GM12878 (cell line): ENCODE data around the gene GARIN5B. TPM values are rescaled to one million over a fixed set of nuclear protein-coding genes. Genes with fewer than 3 reads are reported as not detected.

ENCODE experiments used
- ATAC-seq: fragments of 200-7000 bp; cut with Tn5 transposase; 3 replicates; pipeline ENCODE4 v1.9.1; 2020; ENCODE audit warnings: mild to moderate bottlenecking, moderate library complexity
- BruUV-seq: library from RNA; stranded (reverse); fragments of 400-500 nt; replicated peaks from 2 replicates; lab custom pipeline; 2021; lab: Mats Ljungman, UMichigan
- CTCF ChIA-PET: fragments of 300-600 bp; sonication (Branson Sonifier 250); formaldehyde crosslinking; extraction: SDS; loops from one replicate; lab custom pipeline; 2021; ENCODE audit warnings: inconsistent platforms; lab: Yijun Ruan, JAX
- POLR2A ChIA-PET: fragments of 350-600 bp; formaldehyde crosslinking; extraction: SDS; loops from one replicate; lab custom pipeline; 2021; ENCODE audit warnings: inconsistent platforms; lab: Charles Lee
- RAD21 ChIA-PET: fragments of 300-600 bp; sonication (Branson Sonifier 250); formaldehyde crosslinking; loops from one replicate; lab custom pipeline; 2023; ENCODE audit warnings: antibody characterized with exemption; ENCODE audit not compliant: unreplicated experiment; lab: Charles Lee
- SMC1A ChIA-PET: fragments of 300-600 bp; sonication (Branson Sonifier 250); formaldehyde crosslinking; loops from one replicate; lab custom pipeline; 2023; ENCODE audit not compliant: unreplicated experiment, uncharacterized antibody; lab: Charles Lee
- DNase-seq: peaks from one replicate; pipeline ENCODE4 v3.0.0-alpha.2; 2011; ENCODE audit warnings: low read depth, low spot score
- FAIRE-seq: peaks from 3 replicates; lab custom pipeline; 2011; peaks lifted over from hg19 to GRCh38; lab: Jason Lieb, UNC
- H2AFZ ChIP-seq: 2 replicates; pipeline ENCODE4 v1.6.0; 2011; ENCODE audit warnings: low read depth, low read length, control low read depth; ENCODE audit not compliant: control insufficient read depth
- H3K27ac ChIP-seq: 2 replicates; pipeline ENCODE4 v1.5.1; 2011; ENCODE audit warnings: control low read depth; ENCODE audit not compliant: control insufficient read depth, insufficient read depth
- H3K27me3 ChIP-seq, 2 experiments: replicated peaks in 1 of 2; 2 replicates each; pipeline versions ENCODE4 v1.6.0 to v1.6.1; 2011; ENCODE audit warnings: low read length in 1 of 2; ENCODE audit not compliant: control insufficient read depth in 2 of 2, insufficient read depth in 2 of 2
- H3K36me3 ChIP-seq, 2 experiments: 2 replicates each; pipeline ENCODE4 v1.5.1; 2011; ENCODE audit warnings: low read length in 1 of 2; ENCODE audit not compliant: control insufficient read depth in 2 of 2, insufficient read depth in 2 of 2
- H3K4me1 ChIP-seq: 2 replicates; pipeline ENCODE4 v1.6.1; 2011; ENCODE audit warnings: mild to moderate bottlenecking, low read length, moderate library complexity, mixed read lengths; ENCODE audit not compliant: control insufficient read depth, insufficient read depth
- H3K4me2 ChIP-seq: 2 replicates; pipeline ENCODE4 v1.6.0; 2011; ENCODE audit warnings: control low read depth; ENCODE audit not compliant: control insufficient read depth, insufficient read depth
- H3K4me3 ChIP-seq: fragments of 200-600 bp; sonication (generic); 2 replicates; pipeline ENCODE4 v1.5.1; 2016
- H3K79me2 ChIP-seq: 2 replicates; pipeline ENCODE4 v1.6.0; 2011; ENCODE audit warnings: low read length; ENCODE audit not compliant: control insufficient read depth, insufficient read depth
- H3K9ac ChIP-seq: 2 replicates; pipeline ENCODE4 v1.8.0; 2011; ENCODE audit warnings: low read length, control low read depth, mixed read lengths; ENCODE audit not compliant: control insufficient read depth, insufficient read depth
- H3K9me3 ChIP-seq: replicated peaks from 3 replicates; pipeline ENCODE4 v1.5.1; 2011; ENCODE audit warnings: mild to moderate bottlenecking, low read length; ENCODE audit not compliant: control insufficient read depth, insufficient read depth
- H4K20me1 ChIP-seq: 2 replicates; pipeline ENCODE4 v1.6.0; 2011; ENCODE audit not compliant: control insufficient read depth, insufficient read depth
- BCL11A ChIP-seq: IDR thresholded peaks from 2 replicates; pipeline ENCODE4 v1.6.1; 2011; ENCODE audit warnings: low read depth, low read length
- CBFB ChIP-seq: IDR thresholded peaks from 2 replicates; pipeline ENCODE4 v1.6.1; 2016; ENCODE audit warnings: antibody characterized with exemption, low read depth
- CHD1 ChIP-seq: IDR thresholded peaks from 2 replicates; pipeline ENCODE4 v1.6.1; 2012; ENCODE audit warnings: low read depth, low read length, improper control_type of control experiment
- CREB1 ChIP-seq: IDR thresholded peaks from 2 replicates; pipeline ENCODE4 v1.6.1; 2012; ENCODE audit warnings: low read depth, mild to moderate bottlenecking, inconsistent platforms
- FOXM1 ChIP-seq: IDR thresholded peaks from 2 replicates; pipeline ENCODE4 v1.6.1; 2012; ENCODE audit warnings: low read depth, mild to moderate bottlenecking, inconsistent platforms, low read length, moderate library complexity
- IKZF2 ChIP-seq, 2 experiments: fragments of 450-650 bp; IDR thresholded peaks; 2 replicates each; pipeline ENCODE4 v1.6.1; 2017; ENCODE audit warnings: mild to moderate bottlenecking in 2 of 2, moderate library complexity in 2 of 2
- NBN ChIP-seq: fragments of 450-650 bp; IDR thresholded peaks from 2 replicates; pipeline ENCODE4 v1.6.1; 2016
- TBL1XR1 ChIP-seq: IDR thresholded peaks from 2 replicates; pipeline ENCODE4 v1.6.1; 2012; ENCODE audit warnings: low read depth, low read length, improper control_type of control experiment
- WGBS: methylation state at CpG from one replicate; pipeline ENCODE4 v1.1.6; 2016; ENCODE audit warnings: low lambda C conversion rate; ENCODE audit not compliant: insufficient replicate concordance, insufficient coverage; ENCODE audit errors: missing lambda C conversion rate; 5-methylcytosine and 5-hydroxymethylcytosine counted together
- in situ Hi-C: fragments of 300-500 bp; cut with MboI; formaldehyde crosslinking; loops from 9 replicates; pipeline ENCODE4 v1.14.3; 2018; ENCODE audit warnings: mixed read lengths
- intact Hi-C: fragments of 100-400 bp; cut with micrococcal nuclease; formaldehyde crosslinking; loops from one replicate; pipeline ENCODE4 v1.14.2; 2022; ENCODE audit not compliant: unreplicated experiment
- polyA plus RNA-seq, 11 experiments: library from polyadenylated mRNA; depleted of rRNA in 4 of 11; unstranded in 6 of 11; stranded (reverse) in 5 of 11; fragments of >200 nt; fragmentation: Nextera tagmentation in 4 of 11; fragmentation: Illumina TruSeq in 1 of 11; extraction: Ambion mirVana in 4 of 11; extraction: Trizol in 1 of 11; gene quantifications; 1 replicate in 1 of 11; 2 replicates in 10 of 11; pipeline versions ENCODE4 v1.2.1 to v1.2.3, GENCODE V29; 2011 to 2016; ENCODE audit warnings: inconsistent platforms in 2 of 11, missing spikeins in 2 of 11, low read depth in 1 of 11
- total RNA-seq, 4 experiments: library from RNA; depleted of rRNA in 3 of 4; stranded (reverse); fragments of >200 nt in 3 of 4; fragmentation: Illumina TruSeq in 1 of 4; extraction: Trizol in 1 of 4; gene quantifications; 2 replicates each; pipeline versions ENCODE4 v1.2.1 to v1.2.3, GENCODE V29; 2013 to 2021
- TF ChIP-seq, protein P1 (sequence below): fragments of 450-650 bp; IDR thresholded peaks from 2 replicates; pipeline ENCODE4 v1.6.1; 2018; ENCODE audit warnings: mild to moderate bottlenecking, low read depth, moderate library complexity; ENCODE audit not compliant: partially characterized antibody

GARIN5B gene
- total and polyA plus RNA-seq, 10 of the 15 experiments (the other 5 are each of a cell fraction or from before 2014, with no cell fraction given): not detected

DNA sequence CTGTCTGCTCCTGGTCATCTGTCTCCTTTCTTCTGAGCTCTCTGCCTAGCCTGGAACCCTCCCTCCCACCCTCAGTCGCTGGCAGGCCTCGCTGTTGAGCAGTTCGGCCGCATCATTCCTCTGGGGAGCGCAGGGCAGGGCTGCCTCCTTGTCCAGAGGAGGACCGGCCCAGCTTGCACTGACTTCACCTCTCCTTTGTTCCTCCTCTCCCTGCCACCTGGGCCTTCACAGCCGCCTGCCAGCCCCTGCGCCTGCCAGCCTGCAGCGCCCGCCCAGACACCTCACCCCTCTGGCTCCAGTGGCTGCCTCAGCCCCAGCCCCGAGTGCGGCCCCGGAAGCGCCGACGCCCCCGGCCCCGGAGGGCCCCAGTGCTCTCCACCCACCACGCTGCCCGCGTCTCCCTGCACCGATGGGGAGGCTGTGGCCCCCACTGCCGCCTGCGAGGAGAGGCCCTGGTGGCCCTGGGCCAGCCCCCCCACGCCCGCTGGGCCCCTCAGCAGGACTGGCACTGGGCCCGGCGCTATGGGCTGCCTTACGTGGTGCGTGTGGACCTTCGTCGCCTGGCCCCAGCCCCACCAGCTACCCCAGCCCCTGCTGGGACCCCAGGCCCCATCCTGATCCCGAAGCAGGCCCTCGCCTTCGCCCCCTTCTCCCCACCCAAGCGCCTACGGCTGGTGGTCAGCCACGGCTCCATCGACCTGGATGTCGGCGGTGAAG is 16.2 kb downstream of the GARIN5B start:
- H2AFZ ChIP-seq: no peak overlapping the region
- no peaks in the 10 kb centered on the region for H4K20me1 ChIP-seq
- DNase-seq (no peak), FAIRE-seq (no peak), ATAC-seq (no peak)
- SMC1A ChIA-PET: no interaction called here
- H3K9ac ChIP-seq: no peak overlapping the region
- no peaks in the 10 kb centered on the region; a peak in 1 of 4 replicates for H3K27me3 ChIP-seq
- no peak overlapping the region for H3K4me3 ChIP-seq
- TF ChIP-seq, protein P1, sequence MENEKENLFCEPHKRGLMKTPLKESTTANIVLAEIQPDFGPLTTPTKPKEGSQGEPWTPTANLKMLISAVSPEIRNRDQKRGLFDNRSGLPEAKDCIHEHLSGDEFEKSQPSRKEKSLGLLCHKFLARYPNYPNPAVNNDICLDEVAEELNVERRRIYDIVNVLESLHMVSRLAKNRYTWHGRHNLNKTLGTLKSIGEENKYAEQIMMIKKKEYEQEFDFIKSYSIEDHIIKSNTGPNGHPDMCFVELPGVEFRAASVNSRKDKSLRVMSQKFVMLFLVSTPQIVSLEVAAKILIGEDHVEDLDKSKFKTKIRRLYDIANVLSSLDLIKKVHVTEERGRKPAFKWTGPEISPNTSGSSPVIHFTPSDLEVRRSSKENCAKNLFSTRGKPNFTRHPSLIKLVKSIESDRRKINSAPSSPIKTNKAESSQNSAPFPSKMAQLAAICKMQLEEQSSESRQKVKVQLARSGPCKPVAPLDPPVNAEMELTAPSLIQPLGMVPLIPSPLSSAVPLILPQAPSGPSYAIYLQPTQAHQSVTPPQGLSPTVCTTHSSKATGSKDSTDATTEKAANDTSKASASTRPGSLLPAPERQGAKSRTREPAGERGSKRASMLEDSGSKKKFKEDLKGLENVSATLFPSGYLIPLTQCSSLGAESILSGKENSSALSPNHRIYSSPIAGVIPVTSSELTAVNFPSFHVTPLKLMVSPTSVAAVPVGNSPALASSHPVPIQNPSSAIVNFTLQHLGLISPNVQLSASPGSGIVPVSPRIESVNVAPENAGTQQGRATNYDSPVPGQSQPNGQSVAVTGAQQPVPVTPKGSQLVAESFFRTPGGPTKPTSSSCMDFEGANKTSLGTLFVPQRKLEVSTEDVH: no peak
- no peak for TF ChIP-seq IKZF2 (IDR thresholded peaks at IDR 0.05)
- TF ChIP-seq FOXM1: no peak
- TF ChIP-seq BCL11A: no peak
- TF ChIP-seq CREB1: no peak
- no peak for TF ChIP-seq NBN
- TF ChIP-seq TBL1XR1: no peak
- no peak for TF ChIP-seq CHD1
- TF ChIP-seq CBFB: no peak
- no peaks in the 10 kb centered on the region for H3K4me1 ChIP-seq
- no TSS peak for BruUV-seq
- RAD21 ChIA-PET: no interaction called here
- no peaks in the 10 kb centered on the region for H3K79me2 ChIP-seq
- POLR2A ChIA-PET: interaction anchor here (0.5 to 0.7 kb wide), 2 partner anchors 719 to 1976 kb away, joined by 3 to 4 read pairs; no protein-coding TSS in a partner anchor
- CTCF ChIA-PET: no interaction called here
- in situ Hi-C loops: no loop called here
- no peak overlapping the region for H3K27ac ChIP-seq
- intact Hi-C loops: no loop called here
- H3K36me3 ChIP-seq: no peaks in the 10 kb centered on the region; a peak in 1 of 4 replicates
- H3K9me3 ChIP-seq: no peaks in the 10 kb centered on the region
- no peak overlapping the region for H3K4me2 ChIP-seq
- 94% methylated on average over 30 of the region's 41 CpGs for WGBS
